Liver (tissue), 9 donors: ENCODE results near the gene LRP5. TPM values are rescaled to one million over a fixed set of nuclear protein-coding genes. Genes with fewer than 3 reads are reported as not detected.

Experiments
- DNase-seq: peaks from one replicate; pipeline ENCODE4 v3.0.0-alpha.2; 2017; ENCODE audit warnings: low spot score
- H3K27ac ChIP-seq, 2 donors: one replicate each; pipeline ENCODE4 v1.7.0; 2013; ENCODE audit warnings: inconsistent platforms in 2 of 2, low read length in 2 of 2, control low read depth in 1 of 2, low read depth in 1 of 2, mild to moderate bottlenecking in 1 of 2
- H3K27me3 ChIP-seq, 4 donors: one replicate each; pipeline versions ENCODE4 v1.6.1 to v1.7.0; 2013; ENCODE audit warnings: low read length in 3 of 4, inconsistent platforms in 1 of 4, mild to moderate bottlenecking in 1 of 4, moderate library complexity in 1 of 4; ENCODE audit not compliant: control insufficient read depth in 4 of 4, insufficient read depth in 4 of 4
- H3K36me3 ChIP-seq, 4 donors: one replicate each; pipeline versions ENCODE4 v1.6.1 to v1.7.0; 2013; ENCODE audit warnings: low read length in 3 of 4, mild to moderate bottlenecking in 3 of 4, low read depth in 1 of 4, moderate library complexity in 1 of 4; ENCODE audit not compliant: control insufficient read depth in 4 of 4, insufficient read depth in 3 of 4
- H3K4me1 ChIP-seq, 4 donors: one replicate each; pipeline versions ENCODE4 v1.6.1 to v1.7.0; 2013; ENCODE audit warnings: low read length in 3 of 4, mild to moderate bottlenecking in 3 of 4, moderate library complexity in 1 of 4; ENCODE audit not compliant: control insufficient read depth in 4 of 4, insufficient read depth in 4 of 4
- H3K4me3 ChIP-seq, 3 donors: one replicate each; pipeline versions ENCODE4 v1.6.1 to v1.7.0; 2013; ENCODE audit warnings: low read length in 3 of 3, control low read depth in 1 of 3, low read depth in 1 of 3, mild to moderate bottlenecking in 1 of 3
- H3K9ac ChIP-seq, 2 donors: one replicate each; pipeline ENCODE4 v1.7.0; 2013; ENCODE audit warnings: low read length in 2 of 2, mild to moderate bottlenecking in 2 of 2, moderate library complexity in 2 of 2, control low read depth in 1 of 2, low read depth in 1 of 2
- H3K9me3 ChIP-seq, 4 donors: one replicate each; pipeline versions ENCODE4 v1.6.1 to v1.7.0; 2013; ENCODE audit warnings: low read length in 3 of 4; ENCODE audit not compliant: control insufficient read depth in 4 of 4
- ATF3 ChIP-seq: IDR thresholded peaks from 2 replicates; pipeline ENCODE4 v1.6.1; 2016; ENCODE audit warnings: antibody characterized with exemption
- CTCF ChIP-seq: fragments of 150-350 bp; IDR thresholded peaks from 2 replicates; pipeline ENCODE4 v1.5.1; 2017; ENCODE audit warnings: improper control_type of control experiment, low read depth, low read length; ENCODE audit not compliant: missing input control
- EGR1 ChIP-seq, 2 donors: IDR thresholded peaks; 2 replicates each; pipeline ENCODE4 v1.6.1; 2016 to 2018; ENCODE audit warnings: antibody characterized with exemption in 2 of 2, low read depth in 2 of 2
- FOXA1 ChIP-seq: IDR thresholded peaks from 2 replicates; pipeline ENCODE4 v1.6.1; 2016; ENCODE audit warnings: antibody characterized with exemption
- FOXA2 ChIP-seq: IDR thresholded peaks from 2 replicates; pipeline ENCODE4 v1.6.1; 2016; ENCODE audit warnings: antibody characterized with exemption
- GABPA ChIP-seq, 2 donors: IDR thresholded peaks in 1 of 2; conservative IDR thresholded peaks in 1 of 2; 2 replicates each; pipeline ENCODE4 v1.6.1; 2016; ENCODE audit warnings: antibody characterized with exemption in 2 of 2, mild to moderate bottlenecking in 1 of 2, moderate library complexity in 1 of 2
- HNF4A ChIP-seq, 2 donors: conservative IDR thresholded peaks; 2 replicates each; pipeline ENCODE4 v1.6.1; 2016; ENCODE audit warnings: antibody characterized with exemption in 2 of 2, mild to moderate bottlenecking in 2 of 2
- HNF4G ChIP-seq: IDR thresholded peaks from 2 replicates; pipeline ENCODE4 v1.6.1; 2016; ENCODE audit warnings: antibody characterized with exemption
- JUND ChIP-seq, 2 donors: IDR thresholded peaks; 2 replicates each; pipeline ENCODE4 v1.6.1; 2016; ENCODE audit warnings: antibody characterized with exemption in 2 of 2
- MAX ChIP-seq: IDR thresholded peaks from 2 replicates; pipeline ENCODE4 v1.6.1; 2016; ENCODE audit warnings: antibody characterized with exemption
- NR2F2 ChIP-seq: IDR thresholded peaks from 2 replicates; pipeline ENCODE4 v1.6.1; 2016; ENCODE audit warnings: antibody characterized with exemption
- RAD21 ChIP-seq, 2 donors: IDR thresholded peaks; 2 replicates each; pipeline ENCODE4 v1.6.1; 2016; ENCODE audit warnings: antibody characterized with exemption in 2 of 2, mild to moderate bottlenecking in 2 of 2
- REST ChIP-seq: IDR thresholded peaks from 2 replicates; pipeline ENCODE4 v1.6.1; 2016; ENCODE audit warnings: antibody characterized with exemption, mild to moderate bottlenecking
- RXRA ChIP-seq, 2 donors: IDR thresholded peaks; 2 replicates each; pipeline ENCODE4 v1.6.1; 2017 to 2018; ENCODE audit warnings: antibody characterized with exemption in 2 of 2, mild to moderate bottlenecking in 1 of 2
- SP1 ChIP-seq: IDR thresholded peaks from 2 replicates; pipeline ENCODE4 v1.6.1; 2018; ENCODE audit warnings: antibody characterized with exemption, mild to moderate bottlenecking
- TAF1 ChIP-seq: conservative IDR thresholded peaks from 2 replicates; pipeline ENCODE4 v1.6.1; 2016; ENCODE audit warnings: antibody characterized with exemption, mild to moderate bottlenecking
- YY1 ChIP-seq: IDR thresholded peaks from 2 replicates; pipeline ENCODE4 v1.6.1; 2016; ENCODE audit warnings: antibody characterized with exemption, mild to moderate bottlenecking
- WGBS: extraction: QIAGEN DNeasy Blood & Tissue Kit; methylation state at CpG from one replicate; pipeline ENCODE4 v1.1.7; 2013; 5-methylcytosine and 5-hydroxymethylcytosine counted together
- polyA plus RNA-seq, 2 donors: library from polyadenylated mRNA; stranded (reverse) in 1 of 2; unstranded in 1 of 2; fragments of 200-250 nt in 1 of 2; fragments of >200 nt in 1 of 2; fragmentation: Nextera tagmentation in 1 of 2; extraction: Ambion mirVana in 1 of 2; gene quantifications; one replicate each; pipeline versions ENCODE4 v1.2.1 to v1.2.3, GENCODE V29; 2013 to 2015
- total RNA-seq, 2 donors: library from RNA; depleted of rRNA; stranded (reverse); fragments of >200 nt; gene quantifications; one replicate each; pipeline ENCODE4 v1.2.3, GENCODE V29; 2014
- donor health status: healthy.
- donor health status: healthy.
- donor health status: healthy.
- donor health status: healthy.
- donor health status: healthy.

Gene LRP5
- total and polyA plus RNA-seq, 4 donors, result 48.9 to 99.3 (median 71.3) TPM

- Histone ChIP-seq H3K27ac (peak overlapping the region; percentile 92 to 95), H3K36me3 (no peaks in the 10 kb centered on the region), H3K27me3 (no peaks in the 10 kb centered on the region), H3K9ac (peak overlapping the region; percentile 80 to 92), H3K4me3 (peak overlapping the region; percentile 45 to 87 (median 87)), H3K9me3 (no peaks in the 10 kb centered on the region), H3K4me1 (peaks cover 15 to 35% (median 27%) of the 10 kb centered on the region in 4 donors)
- TF ChIP-seq RXRA (IDR thresholded peaks at IDR 0.05) (peak in 1 of 2 donors; percentile 2), FOXA1 (no peak)
- WGBS, result 6% methylated on average over 19 of the region's 19 CpGs
- DNase-seq, result no peak
Measured at GRCh38 chr11:68313574-68314202, 1.3 kb downstream of the LRP5 start.

GRCh38 chr11:68314203-68315170 is 2.1 kb downstream of the LRP5 start:
- Histone ChIP-seq H3K4me3 (peak overlapping the region; percentile 45 to 87 (median 87)), H3K4me1 (peaks cover 15 to 35% (median 28%) of the 10 kb centered on the region in 4 donors), H3K9me3 (no peaks in the 10 kb centered on the region), H3K36me3 (no peaks in the 10 kb centered on the region), H3K9ac (peak overlapping the region; percentile 80 to 92), H3K27ac (peak overlapping the region; percentile 92 to 95), H3K27me3 (no peaks in the 10 kb centered on the region)
- DNase-seq, result no peak
- 11% methylated on average over 27 of the region's 27 CpGs for WGBS
- TF ChIP-seq NR2F2 (no peak), SP1 (no peak), FOXA2 (no peak)

GRCh38 chr11:68315171-68315920 is 3.0 kb downstream of the LRP5 start:
- Histone ChIP-seq H3K9me3 (no peaks in the 10 kb centered on the region), H3K36me3 (no peaks in the 10 kb centered on the region), H3K4me3 (peak overlapping the region; percentile 45 to 87 (median 87)), H3K27me3 (no peaks in the 10 kb centered on the region), H3K9ac (peak overlapping the region; percentile 80 to 92), H3K27ac (peak overlapping the region; percentile 92 to 95), H3K4me1 (peaks cover 15 to 40% (median 35%) of the 10 kb centered on the region in 4 donors)
- WGBS, result 34% methylated on average over 19 of the region's 19 CpGs
- DNase-seq, result peak; percentile 67
- TF ChIP-seq HNF4G (peak; percentile 39), RAD21 (IDR thresholded peaks at IDR 0.05) (peak; percentile 50 to 61), YY1 (peak; percentile 93), EGR1 (IDR thresholded peaks at IDR 0.05; ENCODE audit: low read depth in 2 of 2) (peak in 1 of 2 donors; percentile 60), ATF3 (no peak), CTCF (no peak), GABPA (IDR thresholded peaks at IDR 0.05 in 1 of 2, conservative IDR thresholded peaks at IDR 0.05 in 1 of 2) (peak in 1 of 2 donors; percentile 40), REST (peak; percentile 92), HNF4A (conservative IDR thresholded peaks at IDR 0.05) (peak; percentile 81 to 92), RXRA (IDR thresholded peaks at IDR 0.05) (peak; percentile 89 to 93), TAF1 (peak; percentile 80), SP1 (peak; percentile 77), MAX (peak; percentile 77), FOXA1 (no peak), NR2F2 (peak; percentile 78), FOXA2 (peak; percentile 41), JUND (IDR thresholded peaks at IDR 0.05) (peak in 1 of 2 donors; percentile 62)
